WI38 (cell line): ENCODE results near the gene CAPS2.
"Not testable (repeated sequence)": the region's sequence is repeated elsewhere in the genome, so short reads cannot be mapped to it uniquely, and the experiment has no call there.

Experiments used
- H3K4me3 ChIP-seq: 2 replicates; pipeline ENCODE4 v1.5.1; 2011; ENCODE audit warnings: low read depth, mild to moderate bottlenecking, control low read depth, low read length
- CTCF ChIP-seq: IDR thresholded peaks from 2 replicates; pipeline ENCODE4 v1.5.1; 2012; ENCODE audit warnings: low read depth, mild to moderate bottlenecking, control low read depth, low read length

CAPS2 gene

GRCh38 chr12:75354011-75354410, 23.9 kb upstream of the CAPS2 start:
- no peak for TF ChIP-seq CTCF
- no peak overlapping the region for H3K4me3 ChIP-seq

- no peak overlapping the region for H3K4me3 ChIP-seq
- TF ChIP-seq CTCF: no peak
Observed at GRCh38 chr12:75350413-75350812, 20.3 kb upstream of the CAPS2 start.

- TF ChIP-seq CTCF: no peak
- no peak overlapping the region for H3K4me3 ChIP-seq
Observed at GRCh38 chr12:75349946-75350345, 19.8 kb upstream of the CAPS2 start.

GRCh38 chr12:75346215-75346614, 16.1 kb upstream of the CAPS2 start:
- H3K4me3 ChIP-seq: not testable (repeated sequence)

GRCh38 chr12:75345531-75345930, 15.4 kb upstream of the CAPS2 start:
- no peak for TF ChIP-seq CTCF
- no peak overlapping the region for H3K4me3 ChIP-seq

- no peak overlapping the region for H3K4me3 ChIP-seq
- TF ChIP-seq CTCF: no peak
Observed at GRCh38 chr12:75341873-75342272, 11.7 kb upstream of the CAPS2 start.

GRCh38 chr12:75337905-75338304, 7.8 kb upstream of the CAPS2 start:
- H3K4me3 ChIP-seq: no peak overlapping the region
- TF ChIP-seq CTCF: no peak

- peak; percentile 60; the same call in 1 of the 2 replicates for TF ChIP-seq CTCF
- peak within 1 kb of the TSS; percentile 65 for H3K4me3 ChIP-seq
Observed at GRCh38 chr12:75334384-75335030, 4.4 kb upstream of the CAPS2 start, which contains the start of gene GLIPR1L1. Gene GLIPR1L1, plus strand, starts transcription at chr12:75334670. Its CDS starts 59 bp downstream, at chr12:75334729.
